ENCODE measurements around the gene FYCO1. TPM values are rescaled to one million over a fixed set of nuclear protein-coding genes. Genes with fewer than 3 reads are reported as not detected.

Gene FYCO1
- total and polyA plus RNA-seq, 4 experiments from 2014 or later: 0.73 to 43.3 (median 26.6) TPM

GRCh38 chr3:45948881-45949280, 46.7 kb downstream of the FYCO1 start:
- H3K27ac ChIP-seq (ENCODE audit: low read depth, low read length): peak overlapping the region; percentile 1
- H3K4me3 ChIP-seq (ENCODE audit: low read length in 2 of 2): no peak overlapping the region
- Mint-ChIP-seq H3K4me1 (peaks cover 36 to 97% (median 69%) of the 10 kb centered on the region in 4 donors), H3K36me3 (peaks cover 81 to 89% of the 10 kb centered on the region in 2 donors), H3K27ac (peak overlapping the region in 6 of 7 donors; percentile 35 to 83 (median 79)), H3K27me3 (no peaks in the 10 kb centered on the region), H3K9me3 (peaks cover 0 to 2% (median 0%) of the 10 kb centered on the region in 8 donors), H3K4me3 (peak overlapping the region in 5 of 8 donors; percentile 17 to 65 (median 40))
- H3K4me1 ChIP-seq (ENCODE audit: insufficient read depth, low read length): peaks cover 82% of the 10 kb centered on the region
- no peaks in the 10 kb centered on the region for H3K9me3 ChIP-seq (ENCODE audit: control insufficient read depth in 1 of 2, low read length in 2 of 2)
- no peaks in the 10 kb centered on the region for H3K27me3 ChIP-seq (ENCODE audit: insufficient read depth, low read length)
- DNase-seq: no peak
- H3K36me3 ChIP-seq (ENCODE audit: insufficient read depth, low read length): peaks cover 74% of the 10 kb centered on the region
- POLR2A ChIA-PET (ENCODE audit: partially characterized antibody): interaction anchor here (0.5 to 18.1 kb wide), 5 partner anchors 15 to 120 kb away, joined by 3 to 195 read pairs (median 4); partner anchors contain the start of gene FYCO1
- CTCF ChIA-PET (ENCODE audit: partially characterized antibody): interaction anchor here (5.1 to 23.5 kb wide), 2 partner anchors 10 to 130 kb away, joined by 24 to 677 read pairs; no protein-coding TSS in a partner anchor
- intact Hi-C loops (cut with micrococcal nuclease): no loop called here

GRCh38 chr3:45948311-45948781, 47.3 kb downstream of the FYCO1 start:
- Histone ChIP-seq H3K36me3 (ENCODE audit: insufficient read depth, low read length) (peaks cover 69% of the 10 kb centered on the region), H3K9me3 (ENCODE audit: control insufficient read depth in 1 of 2, low read length in 2 of 2) (no peaks in the 10 kb centered on the region), H3K27me3 (ENCODE audit: insufficient read depth, low read length) (no peaks in the 10 kb centered on the region), H3K4me1 (ENCODE audit: insufficient read depth, low read length) (peaks cover 87% of the 10 kb centered on the region), H3K27ac (ENCODE audit: low read depth, low read length) (no peak overlapping the region), H3K4me3 (ENCODE audit: low read length in 2 of 2) (no peak overlapping the region)
- peak overlapping the region; percentile 35 to 83 (median 79) for H3K27ac Mint-ChIP-seq
- POLR2A ChIA-PET (ENCODE audit: partially characterized antibody): interaction anchor here (0.5 to 18.1 kb wide), 6 partner anchors 9 to 121 kb away, joined by 3 to 195 read pairs (median 4); partner anchors contain the start of gene FYCO1
- peaks cover 79 to 84% of the 10 kb centered on the region in 2 donors for H3K36me3 Mint-ChIP-seq
- peaks cover 42 to 97% (median 74%) of the 10 kb centered on the region in 4 donors for H3K4me1 Mint-ChIP-seq
- CTCF ChIA-PET (ENCODE audit: partially characterized antibody): interaction anchor here (5.1 to 23.5 kb wide), 2 partner anchors 10 to 131 kb away, joined by 24 to 677 read pairs; no protein-coding TSS in a partner anchor
- no peak for DNase-seq
- no peaks in the 10 kb centered on the region for H3K27me3 Mint-ChIP-seq
- intact Hi-C loops (cut with micrococcal nuclease): no loop called here
- H3K4me3 Mint-ChIP-seq: peak overlapping the region in 5 of 8 donors; percentile 17 to 65 (median 22)
- peaks cover 0 to 2% (median 0%) of the 10 kb centered on the region in 8 donors for H3K9me3 Mint-ChIP-seq

- intact Hi-C loops (cut with micrococcal nuclease): no loop called here
- ChIA-PET POLR2A (ENCODE audit: partially characterized antibody) (interaction anchor here (1.2 to 18.1 kb wide), 3 partner anchors 8 to 47 kb away, joined by 4 to 195 read pairs (median 90); partner anchors contain the start of gene FYCO1), CTCF (ENCODE audit: partially characterized antibody) (interaction anchor here (1.0 to 23.5 kb wide), 3 partner anchors 9 to 132 kb away, joined by 3 to 677 read pairs (median 24); no protein-coding TSS in a partner anchor)
- Mint-ChIP-seq H3K27me3 (no peaks in the 10 kb centered on the region), H3K4me3 (peak overlapping the region in 3 of 8 donors; percentile 4 to 63 (median 48)), H3K4me1 (peaks cover 52 to 97% (median 79%) of the 10 kb centered on the region in 4 donors), H3K36me3 (peaks cover 74% of the 10 kb centered on the region in 2 donors), H3K27ac (peak overlapping the region in 6 of 7 donors; percentile 37 to 80 (median 64)), H3K9me3 (peaks cover 0 to 2% (median 0%) of the 10 kb centered on the region in 8 donors)
- DNase-seq: no peak
- H3K36me3 ChIP-seq (ENCODE audit: insufficient read depth, low read length): peaks cover 59% of the 10 kb centered on the region
- H3K4me1 ChIP-seq (ENCODE audit: insufficient read depth, low read length): peaks cover 97% of the 10 kb centered on the region
- H3K9me3 ChIP-seq (ENCODE audit: control insufficient read depth in 1 of 2, low read length in 2 of 2): no peaks in the 10 kb centered on the region
- no peaks in the 10 kb centered on the region for H3K27me3 ChIP-seq (ENCODE audit: insufficient read depth, low read length)
- H3K27ac ChIP-seq (ENCODE audit: low read depth, low read length): no peak overlapping the region
- no peak overlapping the region for H3K4me3 ChIP-seq (ENCODE audit: low read length in 2 of 2)
These were observed 48.3 kb downstream of the FYCO1 start for GRCh38 chr3:45947361-45947760.

- H3K9me3 Mint-ChIP-seq: peaks cover 0 to 2% (median 0%) of the 10 kb centered on the region in 8 donors
- H3K4me3 ChIP-seq (ENCODE audit: low read length in 2 of 2): no peak overlapping the region
- H3K27me3 Mint-ChIP-seq: no peaks in the 10 kb centered on the region
- H3K36me3 ChIP-seq (ENCODE audit: insufficient read depth, low read length): peaks cover 54% of the 10 kb centered on the region
- no peak overlapping the region for H3K27ac ChIP-seq (ENCODE audit: low read depth, low read length)
- H3K27ac Mint-ChIP-seq: peak overlapping the region in 6 of 7 donors; percentile 22 to 83 (median 68)
- POLR2A ChIA-PET (ENCODE audit: partially characterized antibody): interaction anchor here (1.2 to 18.1 kb wide), 3 partner anchors 8 to 47 kb away, joined by 4 to 195 read pairs (median 90); partner anchors contain the start of gene FYCO1
- no peaks in the 10 kb centered on the region for H3K27me3 ChIP-seq (ENCODE audit: insufficient read depth, low read length)
- no peak for DNase-seq
- peak overlapping the region in 5 of 8 donors; percentile 4 to 64 (median 52) for H3K4me3 Mint-ChIP-seq
- peaks cover 99% of the 10 kb centered on the region for H3K4me1 ChIP-seq (ENCODE audit: insufficient read depth, low read length)
- peaks cover 52 to 97% (median 82%) of the 10 kb centered on the region in 4 donors for H3K4me1 Mint-ChIP-seq
- no peaks in the 10 kb centered on the region for H3K9me3 ChIP-seq (ENCODE audit: control insufficient read depth in 1 of 2, low read length in 2 of 2)
- H3K36me3 Mint-ChIP-seq: peaks cover 70 to 72% of the 10 kb centered on the region in 2 donors
- CTCF ChIA-PET (ENCODE audit: partially characterized antibody): interaction anchor here (1.0 to 23.5 kb wide), 4 partner anchors 16 to 132 kb away, joined by 3 to 677 read pairs (median 80); no protein-coding TSS in a partner anchor
- intact Hi-C loops (cut with micrococcal nuclease): no loop called here
These were observed 48.7 kb downstream of the FYCO1 start for GRCh38 chr3:45946875-45947274.

- peaks cover 97% of the 10 kb centered on the region for H3K4me1 ChIP-seq (ENCODE audit: insufficient read depth, low read length)
- H3K27ac Mint-ChIP-seq: peak overlapping the region in 5 of 7 donors; percentile 37 to 83 (median 77)
- peaks cover 51 to 94% (median 80%) of the 10 kb centered on the region in 4 donors for H3K4me1 Mint-ChIP-seq
- peak overlapping the region in 5 of 8 donors; percentile 4 to 64 (median 52) for H3K4me3 Mint-ChIP-seq
- no peak for DNase-seq
- ChIA-PET CTCF (ENCODE audit: partially characterized antibody) (interaction anchor here (1.1 to 23.5 kb wide), 5 partner anchors 9 to 133 kb away, joined by 3 to 677 read pairs (median 7); no protein-coding TSS in a partner anchor), POLR2A (ENCODE audit: partially characterized antibody) (interaction anchor here (2.3 to 18.1 kb wide), 3 partner anchors 18 to 122 kb away, joined by 18 to 195 read pairs (median 90); partner anchors contain the start of gene FYCO1)
- no peaks in the 10 kb centered on the region for H3K27me3 ChIP-seq (ENCODE audit: insufficient read depth, low read length)
- H3K36me3 Mint-ChIP-seq: peaks cover 69 to 72% of the 10 kb centered on the region in 2 donors
- H3K27me3 Mint-ChIP-seq: no peaks in the 10 kb centered on the region
- H3K9me3 Mint-ChIP-seq: peaks cover 0 to 2% (median 0%) of the 10 kb centered on the region in 8 donors
- intact Hi-C loops (cut with micrococcal nuclease): no loop called here
- no peak overlapping the region for H3K4me3 ChIP-seq (ENCODE audit: low read length in 2 of 2)
- no peak overlapping the region for H3K27ac ChIP-seq (ENCODE audit: low read depth, low read length)
- H3K36me3 ChIP-seq (ENCODE audit: insufficient read depth, low read length): peaks cover 49% of the 10 kb centered on the region
- no peaks in the 10 kb centered on the region for H3K9me3 ChIP-seq (ENCODE audit: control insufficient read depth in 1 of 2, low read length in 2 of 2)
These were observed 49.3 kb downstream of the FYCO1 start for GRCh38 chr3:45946307-45946706.

- peaks cover 45% of the 10 kb centered on the region for H3K36me3 ChIP-seq (ENCODE audit: insufficient read depth, low read length)
- CTCF ChIA-PET (ENCODE audit: partially characterized antibody): interaction anchor here (1.1 to 23.5 kb wide), 6 partner anchors 8 to 134 kb away, joined by 3 to 677 read pairs (median 6); no protein-coding TSS in a partner anchor
These were observed 50.6 kb downstream of the FYCO1 start for GRCh38 chr3:45944830-45945620.

More at GRCh38 chr3:45944830-45945620, 50.6 kb downstream of the FYCO1 start:
- Mint-ChIP-seq H3K9me3 (peaks cover 0 to 3% (median 0%) of the 10 kb centered on the region in 8 donors), H3K27me3 (no peaks in the 10 kb centered on the region), H3K36me3 (peaks cover 65 to 72% of the 10 kb centered on the region in 2 donors), H3K27ac (peak overlapping the region; percentile 48 to 88 (median 81)), H3K4me1 (peaks cover 41 to 94% (median 74%) of the 10 kb centered on the region in 4 donors), H3K4me3 (peak overlapping the region; percentile 55 to 79 (median 70))
- POLR2A ChIA-PET (ENCODE audit: partially characterized antibody): interaction anchor here (1.1 to 18.1 kb wide), 8 partner anchors 19 to 424 kb away, joined by 3 to 195 read pairs (median 14); partner anchors contain the start of gene FYCO1
- H3K27me3 ChIP-seq (ENCODE audit: insufficient read depth, low read length): no peaks in the 10 kb centered on the region
- H3K9me3 ChIP-seq (ENCODE audit: control insufficient read depth in 1 of 2, low read length in 2 of 2): no peaks in the 10 kb centered on the region
- H3K4me3 ChIP-seq (ENCODE audit: low read length in 2 of 2): peak overlapping the region in 1 of 2 donors; percentile 4
- intact Hi-C loops (cut with micrococcal nuclease): loop anchor here (5.0 kb wide), 1 partner anchor 32 kb away; no protein-coding TSS in a partner anchor
- DNase-seq: peak in 4 of 5 donors; percentile 16 to 60 (median 28)
- H3K27ac ChIP-seq (ENCODE audit: low read depth, low read length): peak overlapping the region; percentile 2
- H3K4me1 ChIP-seq (ENCODE audit: insufficient read depth, low read length): peaks cover 88% of the 10 kb centered on the region
